Measurements from ENCODE around the gene CCDC134. TPM values are rescaled to one million over a fixed set of nuclear protein-coding genes. Genes with fewer than 3 reads are reported as not detected.

CCDC134 gene
- total and polyA plus RNA-seq, 2 of the 13 experiments (the other 11 are each of a cell fraction or from before 2014, with no cell fraction given), result 4.8 to 17.4 TPM

DNA sequence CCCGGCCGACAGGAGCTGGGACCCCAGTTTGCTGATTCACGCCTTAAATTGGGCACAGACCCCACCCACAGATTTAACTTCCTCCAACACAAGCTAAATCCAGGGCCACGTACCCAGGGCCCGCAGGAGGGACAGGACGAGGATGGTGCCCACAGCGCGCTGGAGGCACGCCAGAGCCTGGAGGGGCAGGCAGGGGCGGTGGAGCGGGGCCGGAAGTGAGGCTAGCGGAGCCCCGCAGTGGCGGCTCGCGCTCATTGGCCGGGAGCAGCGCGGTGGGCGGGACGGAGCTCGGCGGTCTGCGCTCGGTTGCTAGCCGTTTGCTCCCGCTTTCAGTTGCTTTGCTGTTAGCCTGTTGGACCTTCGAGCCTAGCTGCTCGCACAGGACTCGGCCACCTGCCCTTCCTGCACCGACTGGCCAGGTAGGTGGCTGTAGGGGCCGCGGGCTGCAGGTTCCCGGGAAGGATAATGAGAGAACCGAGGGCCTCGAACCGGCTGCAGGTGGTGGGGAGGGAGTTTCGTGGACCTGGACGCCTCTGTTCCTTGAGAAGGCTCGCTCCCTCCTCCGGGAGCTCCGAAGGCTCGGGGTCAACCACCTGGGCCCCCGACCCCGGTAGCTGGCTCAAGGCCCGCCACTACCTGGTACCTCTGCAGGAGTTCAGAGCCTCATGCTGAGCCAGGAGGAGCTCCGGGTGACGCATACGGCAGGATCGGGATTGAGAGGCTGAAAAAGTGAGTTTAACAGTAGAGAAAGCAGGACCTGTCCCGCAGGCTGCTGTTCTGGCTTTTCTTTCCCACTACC lies at the start of gene CCDC134 (continued):
- no peak for TF ChIP-seq HNF1A (IDR thresholded peaks at IDR 0.05; ENCODE audit: low read depth)
- TF ChIP-seq HNF1A (CRISPR knock-in tag; IDR thresholded peaks at IDR 0.05; ENCODE audit: borderline replicate concordance), result peak; percentile 46; the same call in 1 of the 2 replicates
- TF ChIP-seq MTERF4 (CRISPR knock-in tag; IDR thresholded peaks at IDR 0.05), result no peak; the same call in 1 of the 2 replicates
- TF ChIP-seq ZKSCAN8 (CRISPR knock-in tag; IDR thresholded peaks at IDR 0.05; ENCODE audit: borderline replicate concordance), result peak; percentile 25; the same call in 1 of the 2 replicates
- TF ChIP-seq ZNF333 (CRISPR knock-in tag; IDR thresholded peaks at IDR 0.05; ENCODE audit: borderline replicate concordance), result 0 out of 2 replicates have a peak, but pooled peaks have one; percentile 70
- peak; percentile 62 for TF ChIP-seq ZNF768 (CRISPR knock-in tag; IDR thresholded peaks at IDR 0.05)
- TF ChIP-seq BHLHE40 (IDR thresholded peaks at IDR 0.05; ENCODE audit: low read length), result no peak
- TF ChIP-seq, protein P1, sequence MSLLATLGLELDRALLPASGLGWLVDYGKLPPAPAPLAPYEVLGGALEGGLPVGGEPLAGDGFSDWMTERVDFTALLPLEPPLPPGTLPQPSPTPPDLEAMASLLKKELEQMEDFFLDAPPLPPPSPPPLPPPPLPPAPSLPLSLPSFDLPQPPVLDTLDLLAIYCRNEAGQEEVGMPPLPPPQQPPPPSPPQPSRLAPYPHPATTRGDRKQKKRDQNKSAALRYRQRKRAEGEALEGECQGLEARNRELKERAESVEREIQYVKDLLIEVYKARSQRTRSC (CRISPR knock-in tag; IDR thresholded peaks at IDR 0.05; ENCODE audit: low read depth), result no peak; the same call in 1 of the 2 replicates
- TF ChIP-seq, protein P2, sequence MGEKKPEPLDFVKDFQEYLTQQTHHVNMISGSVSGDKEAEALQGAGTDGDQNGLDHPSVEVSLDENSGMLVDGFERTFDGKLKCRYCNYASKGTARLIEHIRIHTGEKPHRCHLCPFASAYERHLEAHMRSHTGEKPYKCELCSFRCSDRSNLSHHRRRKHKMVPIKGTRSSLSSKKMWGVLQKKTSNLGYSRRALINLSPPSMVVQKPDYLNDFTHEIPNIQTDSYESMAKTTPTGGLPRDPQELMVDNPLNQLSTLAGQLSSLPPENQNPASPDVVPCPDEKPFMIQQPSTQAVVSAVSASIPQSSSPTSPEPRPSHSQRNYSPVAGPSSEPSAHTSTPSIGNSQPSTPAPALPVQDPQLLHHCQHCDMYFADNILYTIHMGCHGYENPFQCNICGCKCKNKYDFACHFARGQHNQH (CRISPR knock-in tag; IDR thresholded peaks at IDR 0.05), result peak; percentile 72
- TF ChIP-seq ZNF557 (CRISPR knock-in tag; IDR thresholded peaks at IDR 0.05), result peak; percentile 77; the same call in 1 of the 2 replicates
- TF ChIP-seq ZNF138 (CRISPR knock-in tag; IDR thresholded peaks at IDR 0.05; ENCODE audit: low read depth), result peak; percentile 35; the same call in 1 of the 2 replicates
- peak; percentile 98 for TF ChIP-seq GABPB1 (CRISPR knock-in tag; IDR thresholded peaks at IDR 0.05)
- TF ChIP-seq, protein P3, sequence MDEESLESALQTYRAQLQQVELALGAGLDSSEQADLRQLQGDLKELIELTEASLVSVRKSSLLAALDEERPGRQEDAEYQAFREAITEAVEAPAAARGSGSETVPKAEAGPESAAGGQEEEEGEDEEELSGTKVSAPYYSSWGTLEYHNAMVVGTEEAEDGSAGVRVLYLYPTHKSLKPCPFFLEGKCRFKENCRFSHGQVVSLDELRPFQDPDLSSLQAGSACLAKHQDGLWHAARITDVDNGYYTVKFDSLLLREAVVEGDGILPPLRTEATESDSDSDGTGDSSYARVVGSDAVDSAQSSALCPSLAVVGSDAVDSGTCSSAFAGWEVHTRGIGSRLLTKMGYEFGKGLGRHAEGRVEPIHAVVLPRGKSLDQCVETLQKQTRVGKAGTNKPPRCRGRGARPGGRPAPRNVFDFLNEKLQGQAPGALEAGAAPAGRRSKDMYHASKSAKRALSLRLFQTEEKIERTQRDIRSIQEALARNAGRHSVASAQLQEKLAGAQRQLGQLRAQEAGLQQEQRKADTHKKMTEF (CRISPR knock-in tag; IDR thresholded peaks at IDR 0.05), result peak; percentile 90
- TF ChIP-seq FOXO4 (CRISPR knock-in tag; conservative IDR thresholded peaks at IDR 0.05), result peak; percentile 94
- TF ChIP-seq, protein P4, sequence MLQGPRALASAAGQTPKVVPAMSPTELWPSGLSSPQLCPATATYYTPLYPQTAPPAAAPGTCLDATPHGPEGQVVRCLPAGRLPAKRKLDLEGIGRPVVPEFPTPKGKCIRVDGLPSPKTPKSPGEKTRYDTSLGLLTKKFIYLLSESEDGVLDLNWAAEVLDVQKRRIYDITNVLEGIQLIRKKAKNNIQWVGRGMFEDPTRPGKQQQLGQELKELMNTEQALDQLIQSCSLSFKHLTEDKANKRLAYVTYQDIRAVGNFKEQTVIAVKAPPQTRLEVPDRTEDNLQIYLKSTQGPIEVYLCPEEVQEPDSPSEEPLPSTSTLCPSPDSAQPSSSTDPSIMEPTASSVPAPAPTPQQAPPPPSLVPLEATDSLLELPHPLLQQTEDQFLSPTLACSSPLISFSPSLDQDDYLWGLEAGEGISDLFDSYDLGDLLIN (CRISPR knock-in tag; IDR thresholded peaks at IDR 0.05; ENCODE audit: borderline replicate concordance), result peak; percentile 63; the same call in 1 of the 2 replicates
- TF ChIP-seq TCF7L2 (IDR thresholded peaks at IDR 0.05; ENCODE audit: low read depth, low read length), result no peak
- TF ChIP-seq ZNF879 (CRISPR knock-in tag; IDR thresholded peaks at IDR 0.05), result peak; percentile 78; the same call in 1 of the 2 replicates
